ENCODE data around the gene MDFI.
A peak's percentile ranks its signal among the peaks of the same experiment; 100 is the strongest.

Gene MDFI

GRCh38 chr6:41678511-41679084 is 40.3 kb downstream of the MDFI start:
- no peak overlapping the region for H3K4me3 ChIP-seq (replicated peaks; ENCODE audit: low read depth, low read length)
- TF ChIP-seq CTCF (IDR thresholded peaks at IDR 0.05; ENCODE audit: low read length, missing control alignments), result no peak
- no peak for DNase-seq (ENCODE audit: low read depth)

GRCh38 chr6:41679696-41680095 is 41.4 kb downstream of the MDFI start:
- no peak for TF ChIP-seq CTCF (IDR thresholded peaks at IDR 0.05; ENCODE audit: low read length, missing control alignments)
- no peak overlapping the region for H3K4me3 ChIP-seq (replicated peaks; ENCODE audit: low read depth, low read length)
- DNase-seq (ENCODE audit: low read depth), result no peak

GRCh38 chr6:41680182-41680965 is 42.1 kb downstream of the MDFI start:
- H3K4me3 ChIP-seq (replicated peaks; ENCODE audit: low read depth, low read length), result no peak overlapping the region
- no peak for DNase-seq (ENCODE audit: low read depth)
- no peak for TF ChIP-seq CTCF (IDR thresholded peaks at IDR 0.05; ENCODE audit: low read length, missing control alignments)

- TF ChIP-seq CTCF (IDR thresholded peaks at IDR 0.05; ENCODE audit: low read length, missing control alignments), result peak; percentile 82
- no peak overlapping the region for H3K4me3 ChIP-seq (replicated peaks; ENCODE audit: low read depth, low read length)
- DNase-seq (ENCODE audit: low read depth), result peak; percentile 93
Observed at GRCh38 chr6:41682056-41682477, 43.8 kb downstream of the MDFI start.

GRCh38 chr6:41682497-41683272 is 44.4 kb downstream of the MDFI start:
- no peak for TF ChIP-seq CTCF (IDR thresholded peaks at IDR 0.05; ENCODE audit: low read length, missing control alignments)
- no peak overlapping the region for H3K4me3 ChIP-seq (replicated peaks; ENCODE audit: low read depth, low read length)
- no peak for DNase-seq (ENCODE audit: low read depth)

- no peak for DNase-seq (ENCODE audit: low read depth)
- no peak for TF ChIP-seq CTCF (IDR thresholded peaks at IDR 0.05; ENCODE audit: low read length, missing control alignments)
- peak overlapping the region; percentile 35 for H3K4me3 ChIP-seq (replicated peaks; ENCODE audit: low read depth, low read length)
Observed at GRCh38 chr6:41683273-41683522, 44.9 kb downstream of the MDFI start.
